ENCODE measurements around the gene GAS7. TPM values are rescaled to one million over a fixed set of nuclear protein-coding genes. Genes with fewer than 3 reads are reported as not detected.
A peak's percentile ranks its signal among the peaks of the same experiment; 100 is the strongest.
"Not testable (repeated sequence)": the region's sequence is repeated elsewhere in the genome, so short reads cannot be mapped to it uniquely, and the experiment has no call there.

GAS7 gene
- total RNA-seq, 2 experiments from 2014 or later: 0.76 to 1.2 TPM

DNA sequence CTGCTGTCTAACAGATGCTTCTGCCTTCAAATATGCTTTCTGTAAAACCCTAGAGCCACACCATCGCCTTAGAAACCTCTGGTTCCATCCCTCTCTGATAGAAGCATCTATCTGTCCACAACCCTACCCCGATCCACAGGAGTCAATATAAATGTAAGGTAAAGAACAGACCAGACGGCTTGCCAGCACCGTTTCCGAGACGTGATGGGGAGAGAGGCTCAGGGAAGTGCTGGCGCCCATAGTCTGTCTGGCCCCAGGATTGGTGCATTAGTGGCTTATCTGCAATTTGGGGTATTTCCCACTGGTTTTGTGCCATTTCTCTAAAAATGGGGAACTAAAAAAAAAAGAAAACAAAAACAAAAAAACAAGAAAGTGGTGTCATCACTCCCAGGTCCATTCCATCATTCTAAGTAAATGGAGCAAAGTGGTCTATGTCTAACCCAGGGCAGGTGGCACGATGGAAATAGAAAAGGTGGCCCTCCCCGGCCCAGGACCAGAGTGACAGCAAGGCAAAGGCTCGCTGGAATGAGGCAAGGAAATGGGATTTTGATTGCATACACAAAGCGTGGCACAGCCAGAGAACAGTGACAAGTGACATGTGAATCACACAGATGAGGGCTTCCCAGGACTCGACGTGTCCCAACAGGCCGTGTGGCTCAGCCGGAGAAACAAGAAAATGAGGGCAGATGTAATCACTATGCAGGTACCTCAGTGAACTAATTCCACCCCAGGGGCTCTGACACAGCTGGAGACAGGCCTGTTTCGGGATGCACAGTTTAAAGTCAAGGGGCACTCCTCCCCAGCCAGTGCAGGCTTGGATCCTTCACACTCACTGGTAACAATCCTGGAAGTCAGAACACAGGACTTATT, 125.6 kb downstream of the GAS7 start:
- Mint-ChIP-seq H3K4me1 (no peaks in the 10 kb centered on the region), H3K9me3 (peaks cover 3% of the 10 kb centered on the region), H3K36me3 (no peaks in the 10 kb centered on the region), H3K27ac (no peak overlapping the region), H3K27me3 (peaks cover 3% of the 10 kb centered on the region), H3K4me3 (no peak overlapping the region)
- DNase-seq: no peak

DNA sequence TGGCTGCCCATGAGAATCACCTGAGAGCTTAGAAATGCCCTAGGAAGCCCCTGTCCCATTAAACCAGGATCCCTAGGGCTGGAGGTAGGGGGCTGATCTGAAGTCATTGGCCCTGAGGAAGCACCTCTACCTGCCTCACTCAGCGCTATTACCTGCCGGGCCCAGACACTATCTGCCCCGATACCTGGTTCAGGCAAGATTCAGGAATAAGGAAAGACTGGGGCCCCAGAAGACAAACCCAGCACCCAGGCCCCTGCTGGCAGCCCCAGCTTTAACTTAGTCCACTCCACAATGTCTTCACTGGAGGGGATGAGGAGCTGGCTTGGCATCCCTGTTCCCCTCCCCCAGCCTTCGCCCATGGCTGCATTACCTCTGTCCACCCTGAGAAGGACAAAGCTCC, 126.3 kb downstream of the GAS7 start:
- Mint-ChIP-seq H3K4me1 (no peaks in the 10 kb centered on the region), H3K4me3 (no peak overlapping the region), H3K27ac (no peak overlapping the region), H3K27me3 (no peaks in the 10 kb centered on the region), H3K36me3 (no peaks in the 10 kb centered on the region), H3K9me3 (no peaks in the 10 kb centered on the region)
- no peak for DNase-seq

GRCh38 chr17:10071141-10071540, 127.3 kb downstream of the GAS7 start:
- no peaks in the 10 kb centered on the region for H3K36me3 Mint-ChIP-seq
- no peaks in the 10 kb centered on the region for H3K27me3 Mint-ChIP-seq
- H3K9me3 Mint-ChIP-seq: no peaks in the 10 kb centered on the region
- no peak overlapping the region for H3K27ac Mint-ChIP-seq
- no peak overlapping the region for H3K4me3 Mint-ChIP-seq
- no peaks in the 10 kb centered on the region for H3K4me1 Mint-ChIP-seq
- DNase-seq: no peak

GRCh38 chr17:10070690-10071089, 127.7 kb downstream of the GAS7 start:
- no peak overlapping the region for H3K4me3 Mint-ChIP-seq
- H3K36me3 Mint-ChIP-seq: no peaks in the 10 kb centered on the region
- no peaks in the 10 kb centered on the region for H3K27me3 Mint-ChIP-seq
- H3K9me3 Mint-ChIP-seq: peaks cover 2% of the 10 kb centered on the region
- no peak overlapping the region for H3K27ac Mint-ChIP-seq
- DNase-seq: no peak
- H3K4me1 Mint-ChIP-seq: no peaks in the 10 kb centered on the region

DNA sequence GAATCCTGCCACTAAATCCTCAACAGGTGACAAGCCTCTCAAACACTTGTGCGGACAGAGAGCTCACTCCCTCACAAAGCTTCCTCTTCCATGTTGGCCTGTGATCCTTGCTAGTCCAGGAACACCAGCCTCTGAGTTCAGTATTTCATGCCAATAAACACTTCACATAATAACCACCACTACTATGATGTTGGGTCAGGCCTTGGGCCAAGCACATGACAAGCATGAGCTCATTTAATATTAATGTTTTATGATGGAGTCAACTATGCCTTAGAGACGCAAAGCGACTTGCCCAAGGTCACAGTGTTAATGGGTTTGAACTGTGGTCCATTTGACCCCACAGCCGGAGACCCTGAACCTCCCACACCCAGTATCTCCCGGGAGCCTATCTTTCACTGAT, 129.1 kb downstream of the GAS7 start:
- peaks cover 1% of the 10 kb centered on the region for H3K36me3 Mint-ChIP-seq
- no peak for DNase-seq
- no peaks in the 10 kb centered on the region for H3K4me1 Mint-ChIP-seq
- no peak overlapping the region for H3K4me3 Mint-ChIP-seq
- H3K9me3 Mint-ChIP-seq: peaks cover 7% of the 10 kb centered on the region
- H3K27me3 Mint-ChIP-seq: no peaks in the 10 kb centered on the region
- H3K27ac Mint-ChIP-seq: no peak overlapping the region

DNA sequence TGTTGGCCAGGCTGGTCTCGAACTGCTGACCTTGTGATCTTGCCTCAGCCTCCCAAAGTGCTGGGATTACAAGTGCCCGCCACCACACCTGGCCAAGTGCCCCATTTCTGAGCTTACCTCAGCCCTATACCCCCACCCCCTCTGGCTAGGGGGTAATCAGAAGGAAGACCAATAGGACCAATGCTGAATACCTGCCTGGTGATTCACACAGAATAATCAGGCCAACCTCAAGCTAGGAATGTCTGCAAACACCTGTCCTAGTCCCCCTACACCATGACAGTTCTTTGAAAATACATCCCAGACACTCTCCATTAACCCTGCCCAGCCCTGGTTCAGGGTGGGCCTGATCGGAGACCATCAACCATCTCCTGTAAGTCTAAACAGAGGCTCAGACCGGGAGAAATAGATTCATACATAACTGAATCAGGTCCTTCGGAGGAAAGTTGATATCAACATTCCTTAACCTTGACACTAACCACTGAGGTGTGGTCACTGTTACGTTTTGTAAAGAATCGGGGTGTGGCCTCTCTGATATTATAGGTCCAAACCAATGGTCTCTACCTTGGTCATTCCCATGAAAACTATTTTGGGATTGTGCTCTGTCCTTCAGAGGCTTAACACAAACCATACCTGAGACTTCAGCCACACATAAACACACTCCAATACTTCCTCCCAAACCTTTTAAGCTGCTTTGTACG, 130.8 kb downstream of the GAS7 start:
- Mint-ChIP-seq H3K27ac (no peak overlapping the region), H3K4me3 (no peak overlapping the region), H3K36me3 (peaks cover 1% of the 10 kb centered on the region), H3K27me3 (no peaks in the 10 kb centered on the region), H3K4me1 (peaks cover 15% of the 10 kb centered on the region), H3K9me3 (peaks cover 7% of the 10 kb centered on the region)
- DNase-seq: no peak

- H3K9me3 Mint-ChIP-seq: peaks cover 7% of the 10 kb centered on the region
- no peak overlapping the region for H3K4me3 Mint-ChIP-seq
- peaks cover 1% of the 10 kb centered on the region for H3K36me3 Mint-ChIP-seq
- H3K27me3 Mint-ChIP-seq: no peaks in the 10 kb centered on the region
- peaks cover 16% of the 10 kb centered on the region for H3K4me1 Mint-ChIP-seq
- no peak for DNase-seq
- no peak overlapping the region for H3K27ac Mint-ChIP-seq
Observed at GRCh38 chr17:10064536-10064935, 133.9 kb downstream of the GAS7 start.

GRCh38 chr17:10063730-10064241, 134.6 kb downstream of the GAS7 start:
- H3K9me3 Mint-ChIP-seq: peaks cover 7% of the 10 kb centered on the region
- peaks cover 16% of the 10 kb centered on the region for H3K4me1 Mint-ChIP-seq
- H3K27ac Mint-ChIP-seq: peak overlapping the region; percentile 61
- DNase-seq: peak; percentile 20
- peaks cover 1% of the 10 kb centered on the region for H3K36me3 Mint-ChIP-seq
- no peaks in the 10 kb centered on the region for H3K27me3 Mint-ChIP-seq
- no peak overlapping the region for H3K4me3 Mint-ChIP-seq

- Mint-ChIP-seq H3K9me3 (peaks cover 7% of the 10 kb centered on the region), H3K36me3 (peaks cover 1% of the 10 kb centered on the region), H3K27ac (peak overlapping the region; percentile 61), H3K4me1 (peaks cover 16% of the 10 kb centered on the region), H3K27me3 (no peaks in the 10 kb centered on the region), H3K4me3 (no peak overlapping the region)
- DNase-seq: no peak
Observed at GRCh38 chr17:10062691-10063385, 135.6 kb downstream of the GAS7 start.

GRCh38 chr17:10061111-10061845, 137.1 kb downstream of the GAS7 start:
- H3K4me3 Mint-ChIP-seq: no peak overlapping the region
- DNase-seq: no peak
- H3K27ac Mint-ChIP-seq: no peak overlapping the region
- peaks cover 1% of the 10 kb centered on the region for H3K36me3 Mint-ChIP-seq
- peaks cover 7% of the 10 kb centered on the region for H3K9me3 Mint-ChIP-seq
- no peaks in the 10 kb centered on the region for H3K27me3 Mint-ChIP-seq
- peaks cover 16% of the 10 kb centered on the region for H3K4me1 Mint-ChIP-seq

GRCh38 chr17:10060526-10060925, 137.9 kb downstream of the GAS7 start:
- peaks cover 16% of the 10 kb centered on the region for H3K4me1 Mint-ChIP-seq
- no peak for DNase-seq
- no peak overlapping the region for H3K4me3 Mint-ChIP-seq
- peaks cover 1% of the 10 kb centered on the region for H3K36me3 Mint-ChIP-seq
- no peaks in the 10 kb centered on the region for H3K27me3 Mint-ChIP-seq
- no peak overlapping the region for H3K27ac Mint-ChIP-seq
- peaks cover 4% of the 10 kb centered on the region for H3K9me3 Mint-ChIP-seq

DNA sequence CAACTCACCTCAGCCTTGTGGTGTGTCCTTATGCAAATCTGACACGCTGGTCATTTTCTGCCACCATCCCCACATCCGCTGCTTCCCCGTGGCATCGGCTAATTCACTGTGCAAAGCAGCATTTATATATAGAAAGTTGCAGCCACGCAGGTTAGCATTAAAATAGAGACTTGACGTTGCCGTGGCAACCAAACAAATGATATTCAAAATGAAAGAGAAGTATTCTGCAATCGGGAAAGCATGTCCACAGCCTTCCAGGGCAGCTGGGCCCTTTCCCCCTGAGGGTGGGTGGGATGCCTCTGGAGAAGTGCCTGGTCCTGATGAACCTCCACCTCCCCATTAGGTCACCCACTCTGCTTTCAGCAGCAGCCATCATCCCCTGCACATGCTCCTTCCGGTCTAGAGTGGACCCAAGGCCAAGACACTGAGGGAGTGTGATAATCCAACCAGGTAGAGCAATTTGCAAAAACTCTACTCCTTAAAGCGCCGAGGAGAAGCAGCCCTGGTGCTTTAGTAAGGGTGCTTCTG, 138.7 kb downstream of the GAS7 start:
- Mint-ChIP-seq H3K36me3 (no peaks in the 10 kb centered on the region), H3K9me3 (no peaks in the 10 kb centered on the region), H3K4me3 (no peak overlapping the region), H3K27me3 (no peaks in the 10 kb centered on the region), H3K27ac (no peak overlapping the region), H3K4me1 (peaks cover 16% of the 10 kb centered on the region)
- DNase-seq: no peak

DNA sequence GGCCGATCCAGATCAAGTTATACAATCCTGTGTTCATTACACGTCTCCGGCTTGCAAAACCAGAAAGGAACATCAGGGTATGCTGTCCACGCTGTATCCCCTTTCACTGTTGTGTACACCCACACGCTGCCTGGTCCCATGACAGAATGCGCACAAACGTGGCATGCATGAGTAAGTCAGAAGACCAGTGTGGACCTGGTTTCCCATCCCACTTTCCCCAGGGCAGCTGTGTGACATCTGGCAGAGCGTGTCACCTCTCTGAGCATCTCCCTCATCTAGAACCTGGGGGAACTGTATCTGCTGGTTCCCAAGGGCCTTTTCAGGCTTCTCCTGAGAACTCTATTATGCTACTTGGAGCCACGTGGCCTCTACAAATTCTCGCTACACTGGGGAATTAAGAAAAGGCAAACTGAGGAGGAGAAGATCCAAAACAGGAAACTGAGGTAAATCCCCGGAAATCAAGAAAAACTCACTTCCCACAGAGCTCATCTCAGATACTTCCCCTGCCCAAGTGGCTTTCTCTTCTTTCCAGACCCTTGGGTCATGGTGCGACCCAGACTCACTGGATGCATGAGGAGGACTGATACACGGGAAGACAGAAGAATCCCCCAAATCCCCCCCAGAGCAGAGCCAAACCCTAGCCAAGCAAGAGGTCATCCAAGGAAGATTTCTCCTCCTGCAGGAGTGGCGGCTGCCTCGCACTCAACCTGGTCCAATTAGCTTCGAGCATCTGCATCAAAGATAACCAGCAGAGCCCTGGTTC, 139.3 kb downstream of the GAS7 start:
- H3K9me3 Mint-ChIP-seq: no peaks in the 10 kb centered on the region
- H3K27me3 Mint-ChIP-seq: no peaks in the 10 kb centered on the region
- H3K36me3 Mint-ChIP-seq: no peaks in the 10 kb centered on the region
- H3K27ac Mint-ChIP-seq: no peak overlapping the region
- no peak for DNase-seq
- H3K4me3 Mint-ChIP-seq: no peak overlapping the region
- H3K4me1 Mint-ChIP-seq: peaks cover 16% of the 10 kb centered on the region

- H3K27me3 Mint-ChIP-seq, H3K4me1 Mint-ChIP-seq, H3K4me3 Mint-ChIP-seq, H3K27ac Mint-ChIP-seq, H3K36me3 Mint-ChIP-seq, H3K9me3 Mint-ChIP-seq, DNase-seq: not testable (repeated sequence)
Observed at GRCh38 chr17:10057466-10057865, 140.9 kb downstream of the GAS7 start.
